PC-3 (cell line): ENCODE measurements around the gene ALCAM. TPM values are rescaled to one million over a fixed set of nuclear protein-coding genes. Genes with fewer than 3 reads are reported as not detected.
A peak's percentile ranks its signal among the peaks of the same experiment; 100 is the strongest.

ENCODE experiments used
- ATAC-seq: fragments of 200-7000 bp; cut with Tn5 transposase; 2 replicates; pipeline ENCODE4 v1.9.1; 2020; ENCODE audit warnings: mild to moderate bottlenecking, moderate library complexity
- BruUV-seq: library from RNA; stranded (reverse); fragments of 400-500 nt; replicated peaks from 2 replicates; lab custom pipeline; 2021; lab: Mats Ljungman, UMichigan
- CTCF ChIA-PET: fragments of 300-600 bp; sonication (Branson Sonifier 250); formaldehyde crosslinking; loops from one replicate; lab custom pipeline; 2022; ENCODE audit warnings: antibody characterized with exemption; lab: Charles Lee
- POLR2A ChIA-PET: fragments of 300-600 bp; sonication (Branson Sonifier 250); formaldehyde crosslinking; loops from one replicate; lab custom pipeline; 2022; ENCODE audit warnings: antibody characterized with exemption; ENCODE audit not compliant: unreplicated experiment; lab: Charles Lee
- DNase-seq: peaks from one replicate; pipeline ENCODE4 v3.0.0-alpha.2; 2015
- H2AFZ ChIP-seq: fragments of 300-600 bp; sonication (generic); 2 replicates; pipeline ENCODE4 v1.6.0; 2016; ENCODE audit warnings: antibody characterized with exemption, low read length
- H3F3A ChIP-seq: fragments of 300-600 bp; sonication (generic); one replicate; pipeline ENCODE4 v1.6.0; 2017; ENCODE audit warnings: antibody characterized with exemption, low read length, control low read depth, mild to moderate bottlenecking; ENCODE audit not compliant: unreplicated experiment
- H3K27ac ChIP-seq: fragments of 300-600 bp; sonication (generic); 2 replicates; pipeline ENCODE4 v1.5.1; 2016; ENCODE audit warnings: mild to moderate bottlenecking, low read length
- H3K27me3 ChIP-seq: fragments of 300-600 bp; sonication (generic); 2 replicates; pipeline ENCODE4 v1.6.1; 2016; ENCODE audit warnings: low read length, mixed read lengths
- H3K36me3 ChIP-seq: fragments of 300-600 bp; sonication (generic); 2 replicates; pipeline ENCODE4 v1.6.1; 2016; ENCODE audit warnings: low read depth, mixed run types, low read length, mixed read lengths
- H3K4me1 ChIP-seq: fragments of 300-600 bp; sonication (generic); 2 replicates; pipeline ENCODE4 v1.5.1; 2016; ENCODE audit warnings: low read length; ENCODE audit not compliant: insufficient read depth
- H3K4me2 ChIP-seq: fragments of 300-600 bp; sonication (generic); 2 replicates; pipeline ENCODE4 v1.6.0; 2016; ENCODE audit warnings: low read length
- H3K4me3 ChIP-seq: fragments of 300-600 bp; sonication (generic); 2 replicates; pipeline ENCODE4 v1.5.1; 2016; ENCODE audit warnings: mild to moderate bottlenecking, low read length, mixed read lengths
- H3K79me2 ChIP-seq: fragments of 300-600 bp; sonication (generic); 2 replicates; pipeline ENCODE4 v1.6.1; 2017; ENCODE audit warnings: low read length, mixed read lengths
- H3K9ac ChIP-seq: fragments of 300-600 bp; sonication (generic); 2 replicates; pipeline ENCODE4 v1.6.0; 2016; ENCODE audit warnings: mild to moderate bottlenecking, low read length
- H3K9me2 ChIP-seq: fragments of 300-600 bp; sonication (generic); replicated peaks from 2 replicates; pipeline ENCODE4 v1.6.1; 2016; ENCODE audit warnings: mixed run types, low read length, mixed read lengths
- H3K9me3 ChIP-seq: fragments of 300-600 bp; sonication (generic); 2 replicates; pipeline ENCODE4 v1.6.1; 2016; ENCODE audit warnings: low read length, mixed read lengths
- H4K20me1 ChIP-seq: fragments of 300-600 bp; sonication (generic); 2 replicates; pipeline ENCODE4 v1.6.1; 2016; ENCODE audit warnings: low read length, mixed read lengths
- CTCF ChIP-seq: fragments of 300-600 bp; sonication (generic); conservative IDR thresholded peaks from 2 replicates; pipeline ENCODE4 v1.5.1; 2017; ENCODE audit warnings: antibody characterized with exemption, low read depth, mild to moderate bottlenecking, low read length
- EZH2 ChIP-seq: fragments of 300-600 bp; sonication (generic); IDR thresholded peaks from one replicate; pipeline ENCODE4 v1.6.1; 2017; ENCODE audit warnings: antibody characterized with exemption, mild to moderate bottlenecking, low read length; ENCODE audit not compliant: unreplicated experiment
- EZH2phosphoT487 ChIP-seq: fragments of 300-600 bp; sonication (generic); IDR thresholded peaks from 2 replicates; pipeline ENCODE4 v1.6.1; 2018; ENCODE audit warnings: mild to moderate bottlenecking, antibody characterized with exemption, low read length, borderline replicate concordance
- intact Hi-C: fragments of 100-400 bp; cut with micrococcal nuclease; formaldehyde crosslinking; loops from 2 replicates; pipeline ENCODE4 v1.9.0; 2023
- total RNA-seq: library from RNA; depleted of rRNA; stranded (reverse); fragments of >200 nt; gene quantifications from 2 replicates; pipeline ENCODE4 v1.2.3, GENCODE V29; 2014

The ALCAM gene
- total RNA-seq, 1 experiment from 2014 or later, result 169 TPM

- intact Hi-C loops, result no loop called here
- peaks cover 48% of the 10 kb centered on the region for H3K4me1 ChIP-seq
- TF ChIP-seq EZH2phosphoT487, result no peak
- TF ChIP-seq CTCF, result no peak
- TF ChIP-seq EZH2, result no peak
- H3K4me3 ChIP-seq, result no peak overlapping the region
- H2AFZ ChIP-seq, result no peak overlapping the region
- POLR2A ChIA-PET, result no interaction called here
- ATAC-seq (no peak), DNase-seq (no peak)
- no peak overlapping the region for H3K9ac ChIP-seq
- H3K9me3 ChIP-seq, result no peaks in the 10 kb centered on the region
- H4K20me1 ChIP-seq, result peaks cover 37% of the 10 kb centered on the region
- no peaks in the 10 kb centered on the region for H3F3A ChIP-seq
- H3K36me3 ChIP-seq, result peaks cover 12% of the 10 kb centered on the region
- no TSS peak for BruUV-seq
- no peaks in the 10 kb centered on the region for H3K9me2 ChIP-seq
- no peaks in the 10 kb centered on the region for H3K27me3 ChIP-seq
- CTCF ChIA-PET, result interaction anchor here (1.3 kb wide), 1 partner anchor 142 kb away, joined by 4 read pairs; no protein-coding TSS in a partner anchor
- H3K79me2 ChIP-seq, result peaks cover 100% of the 10 kb centered on the region
- no peak overlapping the region for H3K27ac ChIP-seq
- H3K4me2 ChIP-seq, result no peak overlapping the region
These were observed 9.2 kb downstream of the ALCAM start for GRCh38 chr3:105375750-105376511.

GRCh38 chr3:105377716-105378115, 11.0 kb downstream of the ALCAM start:
- H3K27ac ChIP-seq, result peak overlapping the region; percentile 57
- H3K4me3 ChIP-seq, result peak overlapping the region; percentile 8; the same call in 1 of the 2 replicates
- intact Hi-C loops, result no loop called here
- no peak overlapping the region for H2AFZ ChIP-seq
- POLR2A ChIA-PET, result no interaction called here
- ATAC-seq (peak; percentile 82), DNase-seq (peak; percentile 69)
- peaks cover 38% of the 10 kb centered on the region for H3K4me1 ChIP-seq
- H3K4me2 ChIP-seq, result peak overlapping the region; percentile 67
- BruUV-seq, result no TSS peak
- H3K9me2 ChIP-seq, result no peaks in the 10 kb centered on the region
- TF ChIP-seq EZH2phosphoT487 (no peak), EZH2 (no peak), CTCF (no peak)
- H4K20me1 ChIP-seq, result peaks cover 24% of the 10 kb centered on the region; the same call in 1 of the 2 replicates
- H3K9me3 ChIP-seq, result no peaks in the 10 kb centered on the region
- peaks cover 12% of the 10 kb centered on the region for H3K36me3 ChIP-seq
- CTCF ChIA-PET, result no interaction called here
- peaks cover 92% of the 10 kb centered on the region for H3K79me2 ChIP-seq
- no peaks in the 10 kb centered on the region for H3F3A ChIP-seq
- peak overlapping the region; percentile 2; the same call in 1 of the 2 replicates for H3K9ac ChIP-seq
- no peaks in the 10 kb centered on the region for H3K27me3 ChIP-seq

GRCh38 chr3:105385179-105385578, 18.5 kb downstream of the ALCAM start:
- Histone ChIP-seq H3K4me2 (peak overlapping the region; percentile 73), H3F3A (peaks cover 15% of the 10 kb centered on the region), H3K9ac (no peak overlapping the region), H2AFZ (no peak overlapping the region), H4K20me1 (no peaks in the 10 kb centered on the region), H3K36me3 (peaks cover 7% of the 10 kb centered on the region), H3K9me3 (no peaks in the 10 kb centered on the region), H3K4me1 (peaks cover 50% of the 10 kb centered on the region), H3K27me3 (no peaks in the 10 kb centered on the region), H3K79me2 (peaks cover 87% of the 10 kb centered on the region), H3K9me2 (no peaks in the 10 kb centered on the region), H3K4me3 (no peak overlapping the region), H3K27ac (peak overlapping the region; percentile 88; the same call in 1 of the 2 replicates)
- no peak for TF ChIP-seq EZH2
- TF ChIP-seq EZH2phosphoT487, result no peak
- TF ChIP-seq CTCF, result no peak
- ChIA-PET CTCF (no interaction called here), POLR2A (no interaction called here)
- DNase-seq (no peak), ATAC-seq (no peak)
- no TSS peak for BruUV-seq
- intact Hi-C loops, result no loop called here
